Lower leg skin (tissue), 4 donors: ENCODE data around the gene KIF21B. TPM values are rescaled to one million over a fixed set of nuclear protein-coding genes. Genes with fewer than 3 reads are reported as not detected.

Experiments used
- DNase-seq, 2 donors: peaks; one replicate each; pipeline ENCODE4 v3.0.0-alpha.2; 2019; ENCODE audit warnings: low spot score in 2 of 2
- H3K4me3 ChIP-seq: fragments of 200-600 bp; sonication (generic); 2 replicates; pipeline ENCODE4 v1.5.1; 2017; ENCODE audit warnings: mild to moderate bottlenecking, low read depth; ENCODE audit not compliant: poor library complexity, severe bottlenecking
- POLR2A ChIP-seq, 2 donors: fragments of 450-650 bp; IDR thresholded peaks; one replicate each; pipeline ENCODE4 v1.6.1; 2016 to 2017; ENCODE audit warnings: antibody characterized with exemption in 2 of 2, mild to moderate bottlenecking in 1 of 2, moderate library complexity in 1 of 2
- WGBS, 2 donors: methylation state at CpG; one replicate each; pipeline ENCODE4 v1.1.5; 2018; 5-methylcytosine and 5-hydroxymethylcytosine counted together
- intact Hi-C: fragments of 100-400 bp; cut with DNase I; formaldehyde crosslinking; loops from one replicate; pipeline ENCODE4 v1.15.0; 2023; ENCODE audit warnings: low total_unique reads
- total RNA-seq, 4 donors: library from RNA; depleted of rRNA; stranded (reverse); fragments of >200 nt; gene quantifications; one replicate each; pipeline ENCODE4 v1.1.0, GENCODE V29; 2016
- TF ChIP-seq, protein P1 (sequence below), 3 donors: fragments of 450-650 bp; IDR thresholded peaks; one replicate each; pipeline ENCODE4 v1.5.1; 2016; ENCODE audit warnings: antibody characterized with exemption in 3 of 3, mild to moderate bottlenecking in 3 of 3, moderate library complexity in 2 of 3

Gene KIF21B
- total RNA-seq, 4 donors from 2014 or later: 0.38 to 1.6 (median 1.0) TPM

GRCh38 chr1:201041011-201041410 lies 17.5 kb upstream of the KIF21B start:
- TF ChIP-seq POLR2A (IDR thresholded peaks at IDR 0.05): no peak
- TF ChIP-seq, protein P1, sequence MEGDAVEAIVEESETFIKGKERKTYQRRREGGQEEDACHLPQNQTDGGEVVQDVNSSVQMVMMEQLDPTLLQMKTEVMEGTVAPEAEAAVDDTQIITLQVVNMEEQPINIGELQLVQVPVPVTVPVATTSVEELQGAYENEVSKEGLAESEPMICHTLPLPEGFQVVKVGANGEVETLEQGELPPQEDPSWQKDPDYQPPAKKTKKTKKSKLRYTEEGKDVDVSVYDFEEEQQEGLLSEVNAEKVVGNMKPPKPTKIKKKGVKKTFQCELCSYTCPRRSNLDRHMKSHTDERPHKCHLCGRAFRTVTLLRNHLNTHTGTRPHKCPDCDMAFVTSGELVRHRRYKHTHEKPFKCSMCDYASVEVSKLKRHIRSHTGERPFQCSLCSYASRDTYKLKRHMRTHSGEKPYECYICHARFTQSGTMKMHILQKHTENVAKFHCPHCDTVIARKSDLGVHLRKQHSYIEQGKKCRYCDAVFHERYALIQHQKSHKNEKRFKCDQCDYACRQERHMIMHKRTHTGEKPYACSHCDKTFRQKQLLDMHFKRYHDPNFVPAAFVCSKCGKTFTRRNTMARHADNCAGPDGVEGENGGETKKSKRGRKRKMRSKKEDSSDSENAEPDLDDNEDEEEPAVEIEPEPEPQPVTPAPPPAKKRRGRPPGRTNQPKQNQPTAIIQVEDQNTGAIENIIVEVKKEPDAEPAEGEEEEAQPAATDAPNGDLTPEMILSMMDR (IDR thresholded peaks at IDR 0.05): no peak
- DNase-seq: no peak
- intact Hi-C loops: loop anchor here (5.0 to 10.0 kb wide), 2 partner anchors 69 to 146 kb away; partner anchors contain the start of gene INAVA
- WGBS, 2 donors: 92% methylated on average over 2 of the region's 2 CpGs; no CpG with 5 or more reads in 1 of the 2 donors
- no peak overlapping the region for H3K4me3 ChIP-seq

DNA sequence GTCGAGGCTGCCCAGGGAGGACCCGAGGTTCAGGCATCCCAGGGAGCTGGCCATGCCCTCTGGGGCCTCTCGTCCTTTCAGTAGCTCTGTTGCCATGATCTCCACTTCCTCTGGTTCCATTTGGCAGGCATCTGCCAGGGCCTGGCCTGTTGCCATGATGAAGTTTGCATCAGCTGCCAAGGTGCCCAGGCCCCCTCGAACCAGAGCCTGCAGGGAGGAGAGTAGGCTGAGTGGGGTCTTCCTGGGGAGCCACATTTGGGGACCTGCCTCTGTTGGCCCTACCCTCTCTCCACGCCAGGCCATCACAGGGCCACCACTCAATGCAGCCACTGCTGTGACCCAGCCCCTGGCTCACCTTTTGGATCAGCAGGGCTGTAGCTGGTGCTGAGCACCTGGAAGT lies 16.4 kb upstream of the KIF21B start:
- TF ChIP-seq POLR2A (IDR thresholded peaks at IDR 0.05): no peak
- TF ChIP-seq, protein P1 (IDR thresholded peaks at IDR 0.05): no peak
- 86 to 88% methylated on average over 5 of the region's 5 CpGs for WGBS, 2 donors
- no peak for DNase-seq
- intact Hi-C loops: loop anchor here (5.0 to 10.0 kb wide), 2 partner anchors 68 to 145 kb away; partner anchors contain the start of gene INAVA
- no peak overlapping the region for H3K4me3 ChIP-seq

GRCh38 chr1:201039418-201039817 lies 15.9 kb upstream of the KIF21B start:
- intact Hi-C loops: no loop called here
- 92 to 95% methylated on average over 2 of the region's 2 CpGs for WGBS, 2 donors

GRCh38 chr1:201038186-201038876 lies 14.8 kb upstream of the KIF21B start:
- TF ChIP-seq POLR2A (IDR thresholded peaks at IDR 0.05): no peak
- TF ChIP-seq, protein P1 (IDR thresholded peaks at IDR 0.05): no peak
- 93 to 94% methylated on average over 10 of the region's 10 CpGs for WGBS, 2 donors
- H3K4me3 ChIP-seq: no peak overlapping the region
- intact Hi-C loops: no loop called here
- no peak for DNase-seq

More at GRCh38 chr1:201039418-201039817, 15.9 kb upstream of the KIF21B start:
- no peak overlapping the region for H3K4me3 ChIP-seq
- TF ChIP-seq, protein P1 (IDR thresholded peaks at IDR 0.05): no peak
- TF ChIP-seq POLR2A (IDR thresholded peaks at IDR 0.05): no peak
- no peak for DNase-seq

- no peak overlapping the region for H3K4me3 ChIP-seq
- 71 to 80% methylated on average over 12 of the region's 12 CpGs for WGBS, 2 donors
- TF ChIP-seq POLR2A (IDR thresholded peaks at IDR 0.05): no peak
- TF ChIP-seq, protein P1 (IDR thresholded peaks at IDR 0.05): no peak
- no peak for DNase-seq
- intact Hi-C loops: no loop called here
Observed at GRCh38 chr1:201036188-201036842, 12.8 kb upstream of the KIF21B start.
